ENCODE results near the gene FASN.

Gene FASN

DNA sequence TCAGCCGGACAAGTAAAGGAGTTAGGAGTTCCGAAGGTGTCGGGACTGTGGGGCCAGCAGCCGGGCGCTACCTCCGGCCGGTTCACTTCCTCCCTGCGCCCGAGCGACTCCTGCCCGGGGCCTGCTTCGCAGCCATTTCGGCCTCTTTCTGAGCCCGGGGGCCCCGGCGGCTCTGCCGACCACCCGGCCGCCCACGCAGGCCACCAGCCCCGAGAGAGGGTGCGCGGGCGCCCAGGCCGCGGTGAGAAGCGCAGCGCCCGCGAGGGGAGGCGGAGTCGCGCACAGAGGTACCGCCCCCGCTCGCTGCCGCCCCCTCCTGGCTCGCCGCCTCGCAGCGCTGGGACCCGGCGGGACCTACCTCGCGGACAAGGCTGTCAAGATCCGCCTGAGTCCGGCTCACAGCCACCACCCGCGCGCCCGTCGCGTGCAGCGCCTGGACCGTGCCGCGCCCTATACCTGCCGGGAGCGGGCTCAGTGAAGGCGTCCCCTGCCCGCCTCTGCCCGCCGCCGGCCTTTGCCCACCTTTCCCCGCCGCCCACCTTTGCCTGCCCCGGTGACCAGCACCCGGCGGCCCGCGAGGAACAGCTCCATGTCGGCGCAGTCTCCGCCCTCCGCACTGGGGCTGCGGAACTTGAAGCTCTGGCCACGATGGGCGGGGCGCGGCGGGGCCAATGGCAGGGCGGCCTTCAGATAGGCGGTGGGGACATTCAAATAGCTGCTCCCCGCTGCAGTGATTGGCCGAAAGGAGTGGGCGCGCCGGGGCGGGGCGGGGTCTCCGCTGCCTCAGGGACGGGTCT, 60.7 kb downstream of the FASN start, which contains the start of gene DCXR:
DCXR (minus strand) TSS at position 606 of the 797 bp plus-strand sequence; CDS start at position 591, 15 bp downstream.
- peak; percentile 94 for DNase-seq

DNA sequence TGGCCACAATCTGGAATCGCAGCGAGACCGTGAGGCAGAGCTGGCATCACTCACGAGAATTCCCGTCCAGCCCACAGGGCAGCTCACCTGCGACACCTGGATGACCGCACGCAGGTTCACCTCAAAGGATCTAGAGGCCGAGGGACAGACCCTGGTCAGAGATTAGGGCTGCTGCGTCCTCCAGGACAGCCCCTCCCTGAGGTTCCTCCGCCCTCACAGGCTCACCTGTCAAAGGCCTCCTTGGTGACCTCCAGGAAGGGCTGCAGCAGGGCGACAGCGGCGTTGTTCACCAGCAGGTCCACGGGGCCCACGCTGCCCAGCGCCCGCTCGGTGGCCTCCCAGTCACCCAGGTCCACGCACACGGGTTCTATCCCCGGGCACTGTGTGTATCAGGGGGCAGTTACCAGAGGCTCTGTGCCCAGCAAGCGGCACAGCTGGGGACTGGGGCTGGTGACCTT, 61.4 kb downstream of the FASN start:
- DNase-seq = no peak

DNA sequence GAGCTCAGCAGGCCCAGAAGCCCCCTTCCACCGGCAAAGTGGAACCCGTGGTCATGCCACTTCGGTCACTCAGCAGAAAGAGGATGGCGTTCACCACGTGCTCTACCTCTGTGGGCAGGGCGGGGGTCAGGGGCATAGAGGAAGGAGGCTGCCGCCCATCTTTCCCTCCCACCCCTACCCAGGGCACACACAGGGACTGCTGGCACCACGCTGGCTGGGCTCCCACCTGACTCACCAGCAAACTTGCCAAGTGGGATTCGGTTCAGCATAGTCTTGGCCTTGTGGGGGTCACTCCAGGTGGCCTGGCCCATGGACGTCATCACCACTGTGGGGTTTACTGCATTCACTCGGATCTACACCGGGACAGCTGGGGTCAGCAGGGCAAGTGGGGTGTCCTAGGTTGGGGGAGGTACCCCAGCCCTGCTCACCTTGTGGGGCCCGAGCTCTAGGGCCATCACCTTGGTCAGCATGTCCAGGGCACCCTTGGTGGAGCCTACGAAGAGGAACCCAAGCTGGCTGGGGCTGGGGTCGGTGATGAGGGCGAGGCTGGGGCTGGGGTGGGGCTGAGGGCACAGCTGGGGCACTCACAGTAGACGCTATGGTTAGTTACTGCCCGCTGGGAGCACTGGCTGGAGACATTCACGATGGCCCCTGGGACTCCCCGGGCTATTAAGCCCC, 61.9 kb downstream of the FASN start:
- DNase-seq = no peak

DNA sequence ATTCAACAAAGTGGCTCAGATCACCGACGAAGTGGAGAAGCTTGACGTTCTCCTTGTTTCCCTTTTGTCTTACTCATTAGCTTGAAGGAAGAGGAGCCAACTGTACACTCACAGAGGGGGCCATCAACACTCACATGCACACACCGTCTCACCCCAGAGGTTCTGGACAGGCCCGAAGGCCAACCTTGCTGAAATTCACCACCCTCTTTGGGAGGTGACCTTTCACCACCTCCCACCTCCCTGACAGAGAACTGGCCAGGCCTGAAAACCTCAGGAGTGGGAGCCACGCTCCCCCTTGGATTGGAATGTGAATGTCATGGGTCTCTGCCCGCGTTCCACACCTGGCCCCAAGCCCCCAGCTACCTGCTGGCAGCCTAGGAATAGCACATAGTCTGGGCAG, 62.5 kb downstream of the FASN start:
- DNase-seq = no peak

DNA sequence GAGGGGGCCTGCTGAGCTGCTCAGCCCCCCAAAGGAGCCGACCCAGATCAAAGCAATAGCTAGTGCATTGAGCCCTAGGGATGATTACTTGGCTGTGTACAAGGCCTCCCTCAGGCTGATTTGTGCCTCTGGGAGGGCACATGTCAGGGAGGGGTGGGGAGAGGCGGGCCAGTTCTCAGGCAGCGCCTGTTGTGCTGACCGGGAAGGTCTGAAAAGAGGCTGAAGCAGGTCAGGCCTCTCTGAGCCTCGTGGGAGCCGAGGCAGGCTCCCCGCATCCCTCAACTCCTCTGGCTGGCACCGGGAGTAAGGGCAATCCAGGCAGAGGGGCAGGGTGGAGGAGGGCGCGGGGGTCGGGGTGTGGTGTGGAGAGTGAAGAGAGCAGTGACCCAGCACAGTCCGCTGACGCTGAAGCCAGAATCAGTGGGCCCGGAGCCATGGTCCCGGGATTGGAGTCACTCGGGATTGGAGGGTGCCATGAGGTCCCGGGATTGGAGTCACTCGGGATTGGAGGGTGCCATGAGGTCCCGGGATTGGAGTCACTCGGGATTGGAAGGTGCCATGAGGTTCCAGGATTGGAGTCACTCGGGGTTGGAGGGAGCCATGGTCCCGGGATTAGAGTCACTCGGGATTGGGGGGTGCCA, 63.5 kb downstream of the FASN start:
- no peak for DNase-seq

DNA sequence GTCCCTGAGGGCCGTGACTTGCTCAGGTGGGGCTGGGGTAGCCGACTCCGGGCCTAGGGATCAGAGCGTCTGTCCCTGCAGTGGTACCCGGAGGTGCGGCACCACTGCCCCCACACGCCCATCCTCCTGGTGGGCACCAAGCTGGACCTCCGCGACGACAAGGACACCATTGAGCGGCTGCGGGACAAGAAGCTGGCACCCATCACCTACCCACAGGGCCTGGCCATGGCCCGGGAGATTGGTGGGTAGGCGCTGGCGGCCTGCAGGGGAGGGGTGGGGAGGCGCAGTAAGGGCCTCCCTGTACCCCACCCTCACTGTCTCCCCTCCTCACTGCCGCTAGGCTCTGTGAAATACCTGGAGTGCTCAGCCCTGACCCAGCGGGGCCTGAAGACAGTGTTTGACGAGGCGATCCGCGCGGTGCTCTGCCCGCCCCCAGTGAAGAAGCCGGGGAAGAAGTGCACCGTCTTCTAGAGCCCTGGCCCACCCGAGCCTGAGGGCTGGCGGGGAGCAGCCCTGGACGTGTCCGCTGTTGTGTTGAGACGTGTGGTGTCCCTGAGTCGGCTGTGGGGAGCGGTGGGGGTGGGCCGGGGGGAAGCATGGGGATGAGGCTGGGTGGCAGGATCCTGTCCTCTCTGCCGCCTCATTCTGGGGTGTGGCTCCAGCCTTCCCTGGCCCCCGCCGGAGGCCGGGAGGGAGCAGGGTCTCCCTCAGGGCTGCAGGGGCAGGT, 64.5 kb downstream of the FASN start:
- no peak for DNase-seq

DNA sequence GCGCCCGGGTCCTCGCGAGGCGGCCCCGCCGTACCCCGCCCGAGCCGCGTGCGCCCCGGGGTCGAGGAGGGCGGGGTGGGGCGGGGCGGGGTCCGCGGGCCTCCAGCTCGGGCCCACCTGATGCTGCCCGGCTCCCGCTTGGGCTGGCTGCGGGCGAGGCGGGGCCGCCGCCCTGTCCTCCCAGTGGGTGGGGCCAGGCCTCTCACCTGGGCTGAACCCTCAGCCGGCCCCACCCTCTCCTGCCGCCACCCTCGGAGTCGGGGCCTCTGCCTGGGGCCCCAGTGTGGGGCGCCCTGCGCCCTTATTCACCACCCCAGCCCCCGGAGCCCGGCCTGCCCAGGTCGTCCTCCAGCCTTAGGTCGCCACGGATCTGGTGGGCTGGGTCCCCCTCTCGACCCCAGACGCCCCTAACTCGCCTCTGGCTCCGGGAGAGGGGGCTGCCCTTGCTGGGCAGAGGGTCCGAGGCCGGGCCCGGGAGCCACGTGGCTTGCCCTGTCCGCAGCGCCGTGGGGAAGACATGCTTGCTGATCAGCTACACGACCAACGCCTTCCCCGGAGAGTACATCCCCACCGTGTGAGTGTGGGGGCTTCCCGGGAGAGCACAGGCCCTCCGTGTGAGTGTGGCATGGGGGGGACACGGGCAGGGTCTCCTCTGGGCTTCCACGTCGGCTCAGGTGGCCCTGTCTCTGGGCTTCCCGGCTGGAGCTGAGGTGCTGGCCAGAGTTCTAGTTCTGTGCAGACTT, 66.0 kb downstream of the FASN start:
- DNase-seq = peak; percentile 17

DNA sequence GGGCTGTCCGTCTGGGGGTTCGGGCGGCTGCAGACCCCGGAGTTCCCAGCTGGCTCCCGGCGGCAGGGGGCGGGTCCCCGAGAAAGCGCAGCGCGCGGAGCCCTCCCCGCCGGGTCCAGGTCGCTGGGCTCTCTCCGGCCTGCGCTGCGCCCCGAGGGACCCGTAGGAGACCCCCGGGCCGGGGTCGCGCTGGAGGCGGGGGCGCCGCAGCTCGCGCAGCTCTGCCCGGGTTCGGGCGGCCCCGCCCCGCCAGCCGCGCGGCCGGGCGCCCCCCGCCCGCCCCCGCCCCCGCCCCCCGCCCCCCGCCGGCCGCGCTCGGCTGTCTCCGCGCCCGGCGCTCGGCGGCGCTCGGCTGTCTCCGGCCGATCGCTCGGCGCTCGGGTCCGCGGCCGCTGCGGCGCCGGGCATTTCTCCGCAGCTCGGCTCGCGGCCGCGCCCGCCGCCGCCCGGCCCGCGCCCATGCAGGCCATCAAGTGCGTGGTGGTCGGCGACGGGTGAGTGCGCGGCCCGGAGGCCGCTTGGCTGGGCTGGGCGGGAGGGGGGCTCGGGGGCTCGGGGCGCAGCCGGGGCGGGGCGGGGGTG, 66.6 kb downstream of the FASN start, which contains the start of gene RAC3:
RAC3 (plus strand) TSS at position 376 of the 582 bp plus-strand sequence; CDS start at position 460, 84 bp downstream.
- no peak for DNase-seq

DNA sequence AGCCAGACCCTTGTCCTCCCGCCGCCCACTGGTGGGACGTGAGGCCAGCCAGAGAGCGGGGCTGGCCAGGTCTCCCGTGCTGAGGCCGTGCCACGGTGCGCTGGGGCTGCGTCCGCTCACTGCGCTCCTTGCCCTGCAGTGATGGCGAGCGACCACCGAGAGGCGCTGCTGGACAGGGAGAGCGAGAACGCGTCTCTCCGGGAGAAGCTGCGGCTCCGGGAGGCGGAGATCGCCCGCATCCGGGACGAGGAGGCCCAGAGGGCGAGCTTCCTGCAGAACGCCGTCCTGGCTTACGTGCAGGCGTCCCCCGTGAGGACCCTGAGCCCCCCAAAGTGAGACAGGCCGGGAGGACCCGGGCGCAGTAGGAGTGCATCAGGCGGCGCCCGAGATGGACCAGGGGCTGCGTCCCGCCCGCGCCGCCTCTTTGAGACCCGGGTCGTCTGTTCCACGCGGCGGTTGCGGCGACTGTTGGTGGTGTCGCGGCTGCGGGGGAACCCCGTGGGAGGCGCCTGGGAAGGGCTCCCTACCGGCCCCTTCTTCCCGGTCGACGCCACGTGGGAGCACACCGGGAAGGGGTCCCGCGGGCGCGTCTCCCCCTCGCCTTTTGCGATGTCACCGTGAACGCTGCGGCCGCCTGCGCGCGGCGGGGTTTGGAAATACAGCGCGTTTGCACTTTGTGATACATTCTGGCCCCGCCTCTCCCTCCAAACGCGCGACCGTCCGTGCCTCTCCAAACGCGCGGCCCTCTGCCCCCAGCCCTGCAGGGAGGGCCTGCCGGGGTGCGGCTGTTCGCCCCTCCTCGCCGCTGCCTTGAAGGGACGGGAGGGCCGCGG, 67.3 kb downstream of the FASN start:
- peak; percentile 37 for DNase-seq

DNA sequence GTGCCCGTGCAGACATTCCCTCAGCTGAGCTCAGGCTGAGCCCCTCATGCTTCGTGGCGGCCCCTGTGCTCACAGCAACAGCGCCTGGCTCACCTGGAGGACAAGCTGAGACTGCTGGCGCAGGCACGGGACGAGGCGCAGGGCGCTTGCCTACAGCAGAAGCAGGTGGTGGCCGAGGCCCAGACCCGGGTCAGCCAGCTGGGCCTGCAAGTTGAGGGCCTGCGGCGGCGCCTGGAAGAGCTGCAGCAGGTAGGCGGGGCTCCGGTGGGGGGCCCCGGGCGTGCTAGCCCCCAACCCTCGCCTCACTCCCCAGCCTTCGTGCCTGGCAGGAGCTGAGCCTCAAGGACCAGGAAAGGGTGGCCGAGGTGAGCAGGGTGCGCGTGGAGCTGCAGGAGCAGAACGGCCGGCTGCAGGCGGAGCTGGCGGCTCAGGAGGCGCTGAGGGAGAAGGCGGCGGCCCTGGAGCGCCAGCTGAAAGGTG, 68.0 kb downstream of the FASN start:
- no peak for DNase-seq

DNA sequence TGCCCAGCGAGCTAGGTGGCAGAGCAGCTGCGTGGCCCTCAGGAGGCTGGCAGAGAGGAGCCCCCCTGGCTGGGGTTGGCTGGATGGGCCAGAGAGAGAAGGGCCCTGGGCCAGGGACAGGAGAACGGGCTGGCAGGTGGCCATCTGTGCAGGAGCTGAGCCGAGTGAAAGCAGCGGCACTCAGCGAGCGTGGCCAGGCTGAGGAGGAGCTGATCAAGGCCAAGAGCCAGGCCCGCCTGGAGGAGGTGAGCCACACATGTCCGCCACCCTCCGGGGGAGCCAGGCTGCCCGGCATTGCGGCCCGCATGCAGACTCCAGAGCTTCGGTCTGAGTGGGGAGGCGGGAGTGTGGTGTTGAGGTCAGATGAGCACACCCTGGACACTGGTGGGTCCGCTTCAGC, 68.6 kb downstream of the FASN start:
- DNase-seq = no peak

DNA sequence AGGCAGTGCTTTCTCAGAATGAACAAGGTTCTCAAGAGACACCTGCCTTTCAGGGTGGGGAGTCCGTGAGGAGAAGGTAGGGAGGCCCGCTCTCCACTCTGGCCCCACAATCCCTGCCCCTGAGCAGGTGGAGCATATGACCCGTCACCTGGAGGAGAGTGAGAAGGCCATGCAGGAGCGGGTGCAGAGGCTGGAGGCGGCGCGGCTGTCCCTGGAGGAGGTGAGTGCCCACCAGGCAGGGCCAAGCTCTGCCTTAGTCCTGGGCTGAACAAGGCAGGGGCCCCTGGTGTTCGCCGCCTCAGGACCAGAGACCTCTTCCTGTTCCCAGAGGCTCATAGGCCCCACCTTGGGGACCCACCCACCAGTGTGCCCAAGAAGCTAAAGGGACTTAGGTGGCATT, 69.1 kb downstream of the FASN start:
- DNase-seq = no peak

All from NCI-H526 treated with DMSO at 0.1 percent for 48 hours (cell line).